Large intestine (tissue), 3 donors: ENCODE results near the gene PHYKPL. TPM values are rescaled to one million over a fixed set of nuclear protein-coding genes. Genes with fewer than 3 reads are reported as not detected.
A peak's percentile ranks its signal among the peaks of the same experiment; 100 is the strongest.

Source experiments
- DNase-seq, 2 donors: peaks; one replicate each; pipeline versions ENCODE4 v3.0.0 to v3.0.0-alpha.2; 2013
- H3K27ac ChIP-seq: one replicate; pipeline ENCODE4 v1.5.1; 2013; ENCODE audit warnings: low read length
- H3K27me3 ChIP-seq: 2 replicates; pipeline ENCODE4 v1.6.1; 2013; ENCODE audit warnings: low read length; ENCODE audit not compliant: control insufficient read depth, insufficient read depth
- H3K36me3 ChIP-seq: 2 replicates; pipeline ENCODE4 v1.6.1; 2013; ENCODE audit warnings: low read length; ENCODE audit not compliant: control insufficient read depth, insufficient read depth
- H3K4me1 ChIP-seq: one replicate; pipeline ENCODE4 v1.6.1; 2013; ENCODE audit warnings: low read length; ENCODE audit not compliant: control insufficient read depth, insufficient read depth
- H3K4me3 ChIP-seq: one replicate; pipeline ENCODE4 v1.5.1; 2013; ENCODE audit warnings: low read length
- H3K9me3 ChIP-seq: one replicate; pipeline ENCODE4 v1.6.1; 2013; ENCODE audit warnings: mild to moderate bottlenecking, low read depth, low read length, moderate library complexity; ENCODE audit not compliant: control insufficient read depth
- WGBS: methylation state at CpG from one replicate; pipeline ENCODE4 v1.1.5; 2013; ENCODE audit warnings: low lambda C conversion rate; ENCODE audit not compliant: insufficient coverage; 5-methylcytosine and 5-hydroxymethylcytosine counted together
- polyA plus RNA-seq: library from polyadenylated mRNA; unstranded; fragments of 120-200 nt; gene quantifications from one replicate; pipeline ENCODE4 v1.2.1, GENCODE V29; 2013

PHYKPL gene
- polyA plus RNA-seq, 1 donor, result 168 TPM

GRCh38 chr5:178224403-178224802, 8.2 kb downstream of the PHYKPL start:
- Histone ChIP-seq H3K27ac (peak overlapping the region; percentile 90), H3K36me3 (peaks cover 65% of the 10 kb centered on the region), H3K4me3 (no peak overlapping the region), H3K4me1 (peaks cover 56% of the 10 kb centered on the region), H3K27me3 (no peaks in the 10 kb centered on the region), H3K9me3 (no peaks in the 10 kb centered on the region)
- WGBS, result no CpG with 5 or more reads among the region's 17 CpGs
- no peak for DNase-seq

GRCh38 chr5:178223828-178224335, 8.7 kb downstream of the PHYKPL start:
- Histone ChIP-seq H3K27me3 (no peaks in the 10 kb centered on the region), H3K27ac (peak overlapping the region; percentile 90), H3K4me1 (peaks cover 56% of the 10 kb centered on the region), H3K9me3 (no peaks in the 10 kb centered on the region), H3K4me3 (no peak overlapping the region), H3K36me3 (peaks cover 61% of the 10 kb centered on the region)
- DNase-seq, result peak; percentile 40 to 52
- no CpG with 5 or more reads among the region's 13 CpGs for WGBS

DNA sequence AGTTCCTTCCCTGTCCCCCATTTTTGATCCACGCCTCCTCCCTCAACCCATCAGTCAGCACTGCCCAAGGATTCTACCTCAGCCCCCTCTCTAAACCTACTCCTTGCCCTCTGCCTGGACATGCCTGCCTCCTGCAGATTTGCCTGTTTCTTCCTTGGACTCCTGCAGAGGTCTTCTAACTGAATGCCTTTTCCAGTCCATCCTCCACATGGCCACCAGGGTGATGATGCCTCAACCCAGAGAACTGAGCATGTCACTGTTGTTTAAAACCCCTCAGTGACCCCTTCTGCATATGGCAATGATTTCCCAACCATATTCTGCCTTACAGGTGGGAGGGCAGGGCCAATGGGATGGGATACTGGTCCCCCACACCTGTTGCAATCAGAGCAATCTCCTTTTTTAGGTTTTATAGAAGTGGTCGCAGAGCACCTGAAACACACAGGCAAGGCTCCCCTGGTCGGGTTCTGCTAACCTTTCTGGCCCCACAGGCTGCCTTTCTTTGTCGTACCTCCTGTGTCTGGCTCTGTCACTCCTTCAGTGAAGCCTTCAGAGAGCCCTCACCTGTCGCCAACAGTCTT, 9.3 kb downstream of the PHYKPL start:
- no CpG with 5 or more reads among the region's 5 CpGs for WGBS

DNA sequence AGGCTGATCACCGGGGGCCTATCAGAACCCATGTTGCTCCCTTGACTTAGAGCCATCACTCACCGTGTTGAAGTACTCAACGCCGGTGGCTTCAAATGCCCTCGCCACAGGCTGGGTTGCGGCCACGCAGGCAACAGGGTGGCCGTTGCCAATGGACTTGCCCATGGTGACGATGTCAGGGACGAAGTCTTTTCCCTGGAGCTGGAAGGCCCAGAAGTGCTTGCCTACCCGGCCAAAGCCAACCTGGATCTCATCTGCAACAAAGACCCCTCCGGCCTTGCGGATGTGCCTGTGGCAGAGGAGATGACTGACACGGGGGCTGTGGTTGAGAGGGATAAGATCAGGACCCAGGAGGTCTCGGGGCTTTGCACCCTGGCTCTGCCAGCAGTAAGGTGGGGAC, 10.3 kb downstream of the PHYKPL start:
- WGBS, result no CpG with 5 or more reads among the region's 15 CpGs
- Histone ChIP-seq H3K27ac (peak overlapping the region; percentile 90), H3K4me3 (no peak overlapping the region), H3K27me3 (no peaks in the 10 kb centered on the region), H3K9me3 (no peaks in the 10 kb centered on the region), H3K4me1 (peaks cover 50% of the 10 kb centered on the region), H3K36me3 (peaks cover 54% of the 10 kb centered on the region)
- no peak for DNase-seq

More for the DNA sequence above, 9.3 kb downstream of the PHYKPL start:
- Histone ChIP-seq H3K4me1 (peaks cover 56% of the 10 kb centered on the region), H3K4me3 (no peak overlapping the region), H3K36me3 (peaks cover 61% of the 10 kb centered on the region), H3K27me3 (no peaks in the 10 kb centered on the region), H3K27ac (peak overlapping the region; percentile 90), H3K9me3 (no peaks in the 10 kb centered on the region)
- no peak for DNase-seq

- no CpG with 5 or more reads among the region's 5 CpGs for WGBS
- peak; percentile 88 to 91 for DNase-seq
- Histone ChIP-seq H3K4me1 (peaks cover 46% of the 10 kb centered on the region), H3K27ac (peak overlapping the region; percentile 90), H3K4me3 (no peak overlapping the region), H3K36me3 (peaks cover 54% of the 10 kb centered on the region), H3K27me3 (no peaks in the 10 kb centered on the region), H3K9me3 (no peaks in the 10 kb centered on the region)
Observed at GRCh38 chr5:178221853-178222252, 10.7 kb downstream of the PHYKPL start.

- WGBS, result no CpG with 5 or more reads among the region's 3 CpGs
- peaks cover 42% of the 10 kb centered on the region for H3K4me1 ChIP-seq
- DNase-seq, result no peak
- peaks cover 60% of the 10 kb centered on the region for H3K36me3 ChIP-seq
- no peaks in the 10 kb centered on the region for H3K27me3 ChIP-seq
- H3K9me3 ChIP-seq, result no peaks in the 10 kb centered on the region
- H3K4me3 ChIP-seq, result no peak overlapping the region
- peak overlapping the region; percentile 90 for H3K27ac ChIP-seq
Observed at GRCh38 chr5:178221282-178221681, 11.3 kb downstream of the PHYKPL start.

DNA sequence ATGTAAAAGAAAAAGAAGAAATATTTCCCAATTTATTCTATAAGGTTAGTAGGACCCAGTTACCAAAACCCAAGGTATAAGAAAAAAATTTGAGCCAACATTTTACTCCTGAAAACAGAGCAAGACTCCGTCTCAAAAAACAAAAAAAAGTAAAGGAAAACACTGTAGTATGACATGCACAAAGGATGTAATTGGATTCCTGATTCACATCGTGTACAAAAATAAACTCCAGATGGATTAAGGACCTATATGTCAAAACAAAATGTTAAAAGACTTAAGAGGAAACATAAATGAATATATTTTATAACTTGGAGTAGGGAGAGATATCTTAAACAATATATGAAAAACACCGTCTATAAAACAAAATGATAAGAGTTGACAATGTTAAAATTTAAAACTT, 13.8 kb downstream of the PHYKPL start:
- peaks cover 50% of the 10 kb centered on the region for H3K4me1 ChIP-seq
- no peaks in the 10 kb centered on the region for H3K9me3 ChIP-seq
- peaks cover 67% of the 10 kb centered on the region for H3K36me3 ChIP-seq
- no peak overlapping the region for H3K4me3 ChIP-seq
- H3K27me3 ChIP-seq, result no peaks in the 10 kb centered on the region
- no peak overlapping the region for H3K27ac ChIP-seq
- DNase-seq, result no peak
- 100% methylated on average over 2 of the region's 3 CpGs for WGBS

DNA sequence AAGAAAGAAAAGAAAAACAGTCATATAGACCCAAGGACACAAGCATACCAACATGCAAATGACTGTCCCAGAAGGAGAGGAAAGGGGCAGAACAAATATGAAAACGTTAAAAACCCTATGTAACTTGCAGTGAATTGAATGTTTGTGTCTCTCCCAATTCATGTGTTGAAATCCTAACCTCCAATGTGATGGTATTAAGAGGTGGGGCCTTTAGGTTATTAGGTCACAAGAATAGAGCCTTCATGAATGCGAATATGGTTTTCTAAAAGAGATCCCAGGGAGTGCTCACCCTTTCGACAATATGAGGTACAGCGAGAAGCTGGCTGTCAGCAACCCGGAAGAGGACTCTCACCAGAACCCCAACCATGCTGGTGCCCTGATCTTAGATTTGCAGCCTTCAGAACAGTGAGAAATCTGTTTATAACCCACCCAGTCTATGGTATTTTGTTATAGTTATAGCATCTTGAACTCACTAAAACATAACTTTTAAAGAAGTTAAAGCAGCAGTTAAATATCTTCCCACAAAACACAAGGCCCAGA, 14.3 kb downstream of the PHYKPL start:
- no peak overlapping the region for H3K27ac ChIP-seq
- no peaks in the 10 kb centered on the region for H3K9me3 ChIP-seq
- no peak for DNase-seq
- H3K27me3 ChIP-seq, result no peaks in the 10 kb centered on the region
- H3K4me3 ChIP-seq, result no peak overlapping the region
- H3K36me3 ChIP-seq, result peaks cover 67% of the 10 kb centered on the region
- H3K4me1 ChIP-seq, result peaks cover 48% of the 10 kb centered on the region
- WGBS, result no CpG with 5 or more reads among the region's 5 CpGs

DNA sequence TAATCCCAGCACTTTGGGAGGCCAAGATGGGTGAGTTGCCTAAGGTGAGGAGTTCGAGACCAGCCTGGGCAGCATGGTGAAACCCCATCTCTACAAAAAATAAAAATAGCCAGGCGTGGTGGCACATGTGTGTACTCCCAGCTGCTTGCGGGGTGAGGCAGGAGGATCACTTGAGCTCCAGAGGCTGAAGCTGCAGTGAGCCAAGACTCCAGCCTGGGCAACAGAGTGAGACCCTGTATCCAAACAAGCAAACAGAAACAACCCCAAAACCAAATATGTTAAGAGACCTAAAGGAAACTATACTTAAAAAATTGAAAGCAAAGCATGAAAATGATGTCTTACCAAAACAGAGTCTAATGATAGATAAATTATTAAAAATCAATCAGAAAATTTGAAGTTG, 15.8 kb downstream of the PHYKPL start:
- no peaks in the 10 kb centered on the region for H3K9me3 ChIP-seq
- no peak for DNase-seq
- H3K4me3 ChIP-seq, result no peak overlapping the region
- peaks cover 73% of the 10 kb centered on the region for H3K36me3 ChIP-seq
- WGBS, result no CpG with 5 or more reads among the region's 3 CpGs
- H3K27ac ChIP-seq, result no peak overlapping the region
- peaks cover 52% of the 10 kb centered on the region for H3K4me1 ChIP-seq
- no peaks in the 10 kb centered on the region for H3K27me3 ChIP-seq

- DNase-seq, result no peak
- peaks cover 52% of the 10 kb centered on the region for H3K4me1 ChIP-seq
- no peaks in the 10 kb centered on the region for H3K9me3 ChIP-seq
- peak overlapping the region; percentile 39 for H3K27ac ChIP-seq
- peaks cover 73% of the 10 kb centered on the region for H3K36me3 ChIP-seq
- no peak overlapping the region for H3K4me3 ChIP-seq
- no peaks in the 10 kb centered on the region for H3K27me3 ChIP-seq
- no CpG with 5 or more reads among the region's 5 CpGs for WGBS
Observed at GRCh38 chr5:178216088-178216534, 16.5 kb downstream of the PHYKPL start.
